Bronchial epithelial cell (primary cell): ENCODE results near the gene RASGRP1. TPM values are rescaled to one million over a fixed set of nuclear protein-coding genes. Genes with fewer than 3 reads are reported as not detected.

Source experiments
- DNase-seq: peaks from one replicate; pipeline ENCODE4 v3.0.0-alpha.2; 2010; ENCODE audit warnings: low read depth
- FAIRE-seq: peaks from 2 replicates; lab custom pipeline; 2011; peaks lifted over from hg19 to GRCh38; lab: Jason Lieb, UNC
- H3K27me3 ChIP-seq: 2 replicates; pipeline ENCODE4 v1.5.1; 2011; ENCODE audit warnings: low read length; ENCODE audit not compliant: control insufficient read depth, insufficient read depth
- H3K36me3 ChIP-seq: 2 replicates; pipeline ENCODE4 v1.5.1; 2011; ENCODE audit warnings: low read length; ENCODE audit not compliant: control insufficient read depth, insufficient read depth
- H3K4me3 ChIP-seq: 2 replicates; pipeline ENCODE4 v1.5.1; 2011; ENCODE audit warnings: mild to moderate bottlenecking, low read depth, low read length, control low read depth
- total RNA-seq: library from RNA; depleted of rRNA; stranded (reverse); fragments of >200 nt; gene quantifications from 2 replicates; pipeline ENCODE4 v1.2.1, GENCODE V29; 2014
- TF ChIP-seq, protein P1 (sequence below): IDR thresholded peaks from 2 replicates; pipeline ENCODE4 v1.5.1; 2011; ENCODE audit warnings: mild to moderate bottlenecking, moderate library complexity, low read length, control low read depth, inconsistent platforms; ENCODE audit not compliant: insufficient read depth, severe bottlenecking

RASGRP1 gene
- total RNA-seq, 1 donor from 2014 or later, result under 0.01 TPM

DNA sequence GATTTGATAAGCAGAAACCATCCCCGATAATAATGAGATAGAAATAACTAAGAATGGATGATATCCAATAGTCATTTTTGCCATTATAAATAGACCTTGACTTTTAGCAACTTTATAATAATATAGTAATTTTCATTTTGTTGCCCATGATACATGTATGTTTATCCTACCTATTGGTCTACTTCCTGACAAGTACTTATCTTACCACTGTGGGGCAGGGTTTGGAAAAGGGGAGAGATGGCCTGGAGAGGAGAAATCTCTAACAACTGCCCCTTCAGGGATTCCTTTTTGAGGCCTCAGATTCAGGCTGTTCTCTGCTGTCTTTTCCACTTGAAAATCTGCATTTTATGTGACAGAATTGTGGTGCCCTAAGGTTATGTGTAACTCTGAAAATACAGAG lies 68.5 kb downstream of the RASGRP1 start:
- Histone ChIP-seq H3K4me3 (no peak overlapping the region), H3K27me3 (no peaks in the 10 kb centered on the region), H3K36me3 (no peaks in the 10 kb centered on the region)
- no peak for FAIRE-seq
- no peak for DNase-seq
- TF ChIP-seq, protein P1, sequence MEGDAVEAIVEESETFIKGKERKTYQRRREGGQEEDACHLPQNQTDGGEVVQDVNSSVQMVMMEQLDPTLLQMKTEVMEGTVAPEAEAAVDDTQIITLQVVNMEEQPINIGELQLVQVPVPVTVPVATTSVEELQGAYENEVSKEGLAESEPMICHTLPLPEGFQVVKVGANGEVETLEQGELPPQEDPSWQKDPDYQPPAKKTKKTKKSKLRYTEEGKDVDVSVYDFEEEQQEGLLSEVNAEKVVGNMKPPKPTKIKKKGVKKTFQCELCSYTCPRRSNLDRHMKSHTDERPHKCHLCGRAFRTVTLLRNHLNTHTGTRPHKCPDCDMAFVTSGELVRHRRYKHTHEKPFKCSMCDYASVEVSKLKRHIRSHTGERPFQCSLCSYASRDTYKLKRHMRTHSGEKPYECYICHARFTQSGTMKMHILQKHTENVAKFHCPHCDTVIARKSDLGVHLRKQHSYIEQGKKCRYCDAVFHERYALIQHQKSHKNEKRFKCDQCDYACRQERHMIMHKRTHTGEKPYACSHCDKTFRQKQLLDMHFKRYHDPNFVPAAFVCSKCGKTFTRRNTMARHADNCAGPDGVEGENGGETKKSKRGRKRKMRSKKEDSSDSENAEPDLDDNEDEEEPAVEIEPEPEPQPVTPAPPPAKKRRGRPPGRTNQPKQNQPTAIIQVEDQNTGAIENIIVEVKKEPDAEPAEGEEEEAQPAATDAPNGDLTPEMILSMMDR, result no peak

DNA sequence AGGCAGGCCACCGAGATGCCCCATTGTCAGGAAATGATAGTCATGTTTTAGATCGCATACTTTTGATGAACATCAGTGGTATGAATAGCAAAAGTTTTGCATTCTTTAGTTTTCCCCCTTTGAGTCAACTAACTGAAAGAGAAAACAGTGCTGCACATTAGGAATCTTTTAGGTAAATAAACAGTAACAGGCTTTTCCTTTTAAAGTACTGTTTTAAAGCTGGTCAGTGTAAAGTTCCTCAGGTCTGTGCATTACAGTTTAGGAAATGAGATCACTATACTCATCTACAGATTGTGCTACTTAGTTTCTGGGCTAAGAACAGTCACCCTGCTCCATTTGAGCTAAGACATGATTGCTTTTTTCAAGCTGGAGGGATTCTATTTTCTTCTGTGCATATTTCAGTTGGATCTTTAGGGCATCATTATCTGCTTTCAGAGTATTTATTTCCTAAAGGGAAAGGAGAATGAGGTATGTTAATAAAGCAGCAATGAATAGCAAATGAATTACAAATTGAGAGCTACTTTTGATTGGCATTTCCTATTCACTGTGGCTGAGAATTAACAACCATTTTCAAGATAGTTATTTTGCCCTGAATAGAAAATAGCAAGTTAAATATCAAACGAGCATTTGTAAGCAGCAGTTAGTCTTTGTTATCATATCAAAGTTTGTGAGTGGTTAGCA lies 74.2 kb downstream of the RASGRP1 start:
- TF ChIP-seq, protein P1, result no peak
- no peaks in the 10 kb centered on the region for H3K27me3 ChIP-seq
- no peak for FAIRE-seq
- no peak overlapping the region for H3K4me3 ChIP-seq
- DNase-seq, result no peak
- H3K36me3 ChIP-seq, result no peaks in the 10 kb centered on the region

DNA sequence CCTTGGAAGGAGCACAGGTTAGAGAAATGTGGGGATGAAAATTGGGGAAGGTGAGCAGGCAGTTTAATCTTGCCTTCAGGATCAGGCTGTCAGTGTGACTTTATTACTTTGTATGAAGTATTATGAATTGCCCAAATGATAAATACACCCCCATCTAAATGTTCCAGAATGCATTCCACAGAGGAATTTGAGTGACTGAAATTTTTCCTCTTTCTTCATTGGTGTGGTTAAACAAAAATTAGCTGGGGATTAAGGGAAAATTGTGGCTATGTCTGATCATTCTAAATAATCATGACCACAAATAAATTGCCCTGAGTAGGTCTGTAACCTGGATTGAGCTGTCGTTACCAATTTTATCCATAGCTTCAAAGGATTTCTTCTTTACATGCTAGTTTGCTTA lies 77.2 kb downstream of the RASGRP1 start:
- no peaks in the 10 kb centered on the region for H3K27me3 ChIP-seq
- TF ChIP-seq, protein P1, result no peak
- DNase-seq (no peak), FAIRE-seq (no peak)
- no peak overlapping the region for H3K4me3 ChIP-seq
- no peaks in the 10 kb centered on the region for H3K36me3 ChIP-seq

DNA sequence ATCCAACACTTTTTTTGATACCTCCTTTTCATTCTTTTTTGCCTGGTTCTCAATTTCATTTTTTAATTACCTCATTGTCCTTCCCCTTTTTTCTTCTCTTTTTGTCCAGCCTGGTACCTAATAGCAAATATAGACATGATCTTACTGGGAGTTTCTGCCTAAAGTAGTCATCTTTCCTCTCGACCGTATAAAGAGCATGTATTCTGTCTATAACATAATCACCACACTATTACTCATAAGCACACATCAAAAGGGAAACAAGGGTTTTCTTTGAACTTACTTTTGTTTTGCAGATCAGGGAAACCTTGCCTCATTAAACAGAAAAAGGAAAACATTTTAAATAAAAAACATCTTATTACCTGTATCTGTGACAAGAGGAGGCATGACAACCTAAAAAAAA lies 77.7 kb downstream of the RASGRP1 start:
- TF ChIP-seq, protein P1, result no peak
- H3K27me3 ChIP-seq, result no peaks in the 10 kb centered on the region
- H3K4me3 ChIP-seq, result no peak overlapping the region
- H3K36me3 ChIP-seq, result no peaks in the 10 kb centered on the region
- DNase-seq (no peak), FAIRE-seq (no peak)

DNA sequence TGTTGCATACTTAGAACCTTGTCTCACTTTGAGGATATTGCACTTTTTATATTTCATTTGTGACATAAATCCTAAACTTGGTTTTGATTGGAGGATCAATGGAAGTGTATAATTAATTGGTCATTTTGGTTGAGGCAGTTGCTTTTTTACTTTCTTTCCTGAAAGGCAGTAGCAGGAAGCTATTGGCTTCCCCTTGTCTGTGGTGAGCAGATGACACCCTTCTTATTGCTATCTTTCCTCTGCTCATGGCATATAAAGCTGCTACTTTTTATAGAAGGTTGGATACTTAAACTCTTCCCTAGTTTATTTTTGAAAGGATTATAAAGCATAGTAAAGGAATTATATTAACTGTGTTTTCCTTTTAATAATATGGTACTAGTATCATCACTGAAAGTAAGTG lies 82.0 kb downstream of the RASGRP1 start:
- DNase-seq, result no peak
- TF ChIP-seq, protein P1, result no peak
- Histone ChIP-seq H3K4me3 (no peak overlapping the region), H3K36me3 (no peaks in the 10 kb centered on the region), H3K27me3 (no peaks in the 10 kb centered on the region)
- no peak for FAIRE-seq

DNA sequence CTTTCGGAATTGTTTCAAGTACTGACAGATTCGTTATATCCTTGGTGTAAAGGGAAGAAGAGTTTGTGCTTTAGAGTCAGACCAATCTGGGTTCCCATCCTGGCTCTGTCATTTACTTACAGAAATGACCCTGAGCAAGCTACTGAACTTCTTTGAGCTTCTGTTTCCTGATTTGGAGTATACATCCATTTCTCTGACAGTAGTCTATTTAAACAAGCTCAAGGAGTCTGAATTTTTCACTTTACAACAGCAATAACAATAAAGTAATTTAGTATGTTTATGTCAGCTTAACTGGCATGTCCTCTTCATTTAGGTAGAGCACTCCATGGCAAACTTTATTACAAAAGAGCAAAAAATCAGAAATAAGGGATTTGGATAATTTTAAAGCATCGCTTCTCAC lies 82.9 kb downstream of the RASGRP1 start:
- no peak overlapping the region for H3K4me3 ChIP-seq
- DNase-seq (no peak), FAIRE-seq (no peak)
- H3K36me3 ChIP-seq, result peaks cover 1% of the 10 kb centered on the region
- TF ChIP-seq, protein P1, result no peak
- H3K27me3 ChIP-seq, result no peaks in the 10 kb centered on the region
